Thyroid gland (tissue), 4 donors: ENCODE results near the gene HELLS. TPM values are rescaled to one million over a fixed set of nuclear protein-coding genes. Genes with fewer than 3 reads are reported as not detected.

ENCODE experiments used
- DNase-seq, 2 donors: peaks; one replicate each; pipeline ENCODE4 v3.0.0-alpha.2; 2019
- H3K27ac ChIP-seq, 3 donors: fragments of 200-600 bp; sonication (generic); 1 replicate in 2 of 3; 2 replicates in 1 of 3; pipeline ENCODE4 v1.5.1; 2016 to 2019; ENCODE audit warnings: mild to moderate bottlenecking in 1 of 3, moderate library complexity in 1 of 3
- H3K27me3 ChIP-seq: fragments of 200-600 bp; sonication (generic); one replicate; pipeline ENCODE4 v1.5.1; 2019
- H3K36me3 ChIP-seq, 2 donors: fragments of 200-600 bp; sonication (generic); one replicate each; pipeline ENCODE4 v1.5.1; 2016 to 2019
- H3K4me1 ChIP-seq, 2 donors: fragments of 200-600 bp; sonication (generic); one replicate each; pipeline ENCODE4 v1.5.1; 2017 to 2019
- H3K4me3 ChIP-seq, 3 donors: fragments of 200-600 bp; sonication (generic); replicated peaks in 1 of 3; 1 replicate in 2 of 3; 2 replicates in 1 of 3; pipeline ENCODE4 v1.5.1; 2016; ENCODE audit warnings: mild to moderate bottlenecking in 1 of 3
- H3K9me3 ChIP-seq: fragments of 200-600 bp; sonication (generic); one replicate; pipeline ENCODE4 v1.5.1; 2017
- POLR2A ChIP-seq, 2 donors: fragments of 450-650 bp; IDR thresholded peaks; one replicate each; pipeline ENCODE4 v1.6.1; 2017; ENCODE audit warnings: antibody characterized with exemption in 2 of 2, mild to moderate bottlenecking in 2 of 2, moderate library complexity in 1 of 2
- WGBS, 2 donors: methylation state at CpG; one replicate each; pipeline ENCODE4 v1.1.5; 2017; 5-methylcytosine and 5-hydroxymethylcytosine counted together
- intact Hi-C: fragments of 100-400 bp; cut with DNase I; formaldehyde crosslinking; loops from one replicate; pipeline ENCODE4 v1.15.1; 2023
- total RNA-seq, 4 donors: library from RNA; depleted of rRNA; stranded (reverse); fragments of >200 nt; gene quantifications; one replicate each; pipeline ENCODE4 v1.2.3, GENCODE V29; 2016
- TF ChIP-seq, protein P1 (sequence below), 6 experiments: fragments of 200-600 bp in 3 of 6; fragments of 450-650 bp in 3 of 6; sonication (generic) in 3 of 6; IDR thresholded peaks; one replicate each; pipeline ENCODE4 v1.5.1; 2016 to 2019; ENCODE audit warnings: antibody characterized with exemption in 6 of 6, mild to moderate bottlenecking in 2 of 6, inconsistent platforms in 1 of 6, moderate library complexity in 1 of 6

Gene HELLS
- total RNA-seq, 4 donors from 2014 or later, result 2.7 to 11.2 (median 8.4) TPM

GRCh38 chr10:94645285-94645684, 99.7 kb downstream of the HELLS start:
- DNase-seq, result no peak
- TF ChIP-seq POLR2A (IDR thresholded peaks at IDR 0.05), result no peak
- TF ChIP-seq, protein P1, sequence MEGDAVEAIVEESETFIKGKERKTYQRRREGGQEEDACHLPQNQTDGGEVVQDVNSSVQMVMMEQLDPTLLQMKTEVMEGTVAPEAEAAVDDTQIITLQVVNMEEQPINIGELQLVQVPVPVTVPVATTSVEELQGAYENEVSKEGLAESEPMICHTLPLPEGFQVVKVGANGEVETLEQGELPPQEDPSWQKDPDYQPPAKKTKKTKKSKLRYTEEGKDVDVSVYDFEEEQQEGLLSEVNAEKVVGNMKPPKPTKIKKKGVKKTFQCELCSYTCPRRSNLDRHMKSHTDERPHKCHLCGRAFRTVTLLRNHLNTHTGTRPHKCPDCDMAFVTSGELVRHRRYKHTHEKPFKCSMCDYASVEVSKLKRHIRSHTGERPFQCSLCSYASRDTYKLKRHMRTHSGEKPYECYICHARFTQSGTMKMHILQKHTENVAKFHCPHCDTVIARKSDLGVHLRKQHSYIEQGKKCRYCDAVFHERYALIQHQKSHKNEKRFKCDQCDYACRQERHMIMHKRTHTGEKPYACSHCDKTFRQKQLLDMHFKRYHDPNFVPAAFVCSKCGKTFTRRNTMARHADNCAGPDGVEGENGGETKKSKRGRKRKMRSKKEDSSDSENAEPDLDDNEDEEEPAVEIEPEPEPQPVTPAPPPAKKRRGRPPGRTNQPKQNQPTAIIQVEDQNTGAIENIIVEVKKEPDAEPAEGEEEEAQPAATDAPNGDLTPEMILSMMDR (IDR thresholded peaks at IDR 0.05), result no peak
- no peaks in the 10 kb centered on the region for H3K9me3 ChIP-seq
- intact Hi-C loops, result no loop called here
- WGBS, 2 donors, result 39 to 41% methylated on average over 2 of the region's 2 CpGs
- H3K4me3 ChIP-seq, result no peak overlapping the region
- no peaks in the 10 kb centered on the region for H3K36me3 ChIP-seq
- no peak overlapping the region for H3K27ac ChIP-seq
- H3K4me1 ChIP-seq, result no peaks in the 10 kb centered on the region
- H3K27me3 ChIP-seq, result no peaks in the 10 kb centered on the region

Other genes starting within 250 kb of the HELLS start
- gene NOC3L, start 182.8 kb upstream of the HELLS start, total RNA-seq, result 10 to 100 TPM; 18.9 to 35.6 (median 25.4) TPM
- gene TBC1D12, start 143.2 kb upstream of the HELLS start, total RNA-seq, result 10 to 100 TPM; 17.5 to 28.2 (median 18.7) TPM
- not detected for gene CYP2C18, start 137.9 kb downstream of the HELLS start, total RNA-seq
- not detected for gene CYP2C19, start 216.9 kb downstream of the HELLS start, total RNA-seq